HAP-1 (cell line): Measurements from ENCODE around the gene GPD1L.
"Not testable (repeated sequence)": the region's sequence is repeated elsewhere in the genome, so short reads cannot be mapped to it uniquely, and the experiment has no call there.

Source experiments
- DNase-seq, 2 experiments: peaks; one replicate each; pipeline ENCODE4 v3.0.0-alpha.2; 2016 to 2020; ENCODE audit warnings: low spot score in 2 of 2
- H3K27me3 ChIP-seq: fragments of 250-450 bp; sonication (Bioruptor Pico); 2 replicates; pipeline ENCODE4 v1.5.1; 2020; ENCODE audit warnings: low read depth, mild to moderate bottlenecking, moderate library complexity
- H3K36me3 ChIP-seq: fragments of 250-450 bp; sonication (Bioruptor Pico); replicated peaks from 2 replicates; pipeline ENCODE4 v1.5.1; 2020; ENCODE audit warnings: mild to moderate bottlenecking
- H3K4me1 ChIP-seq: fragments of 250-450 bp; sonication (Bioruptor Pico); 2 replicates; pipeline ENCODE4 v1.5.1; 2020; ENCODE audit warnings: mild to moderate bottlenecking
- H3K4me3 ChIP-seq: fragments of 250-450 bp; sonication (Bioruptor Pico); 2 replicates; pipeline ENCODE4 v1.5.1; 2020; ENCODE audit warnings: mild to moderate bottlenecking, moderate library complexity
- H3K9me3 ChIP-seq: fragments of 250-450 bp; sonication (Bioruptor Pico); 2 replicates; pipeline ENCODE4 v1.5.1; 2020; ENCODE audit warnings: mild to moderate bottlenecking, moderate library complexity
- in situ Hi-C: fragments of 300-500 bp; cut with MboI; formaldehyde crosslinking; loops from 3 replicates; pipeline ENCODE4 v1.14.3; 2020; ENCODE audit warnings: low sequenced_read_pairs, inconsistent platforms, mixed read lengths

Gene GPD1L

DNA sequence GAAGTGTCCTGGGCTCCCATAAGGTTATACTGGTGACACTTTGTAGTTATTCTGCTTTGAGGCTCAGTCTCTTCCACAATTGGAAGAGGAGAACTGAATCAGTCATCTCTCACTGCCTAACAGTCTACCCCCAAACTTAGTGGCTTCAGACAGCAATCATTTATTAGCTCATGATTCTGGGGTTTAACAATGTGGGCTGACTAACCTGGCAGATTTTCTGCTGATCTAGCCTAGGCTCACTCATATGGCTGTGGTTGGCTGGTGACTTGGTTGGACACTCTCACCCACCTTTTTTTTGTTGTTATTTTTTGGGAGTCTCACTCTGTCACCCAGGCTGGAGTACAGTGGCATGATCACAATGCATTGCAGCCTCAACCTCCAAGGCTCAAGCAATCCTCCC is 7.1 kb downstream of the GPD1L start:
- no peak for DNase-seq
- no peaks in the 10 kb centered on the region for H3K9me3 ChIP-seq
- no peaks in the 10 kb centered on the region for H3K27me3 ChIP-seq
- in situ Hi-C loops = no loop called here
- no peaks in the 10 kb centered on the region for H3K4me1 ChIP-seq
- no peaks in the 10 kb centered on the region for H3K36me3 ChIP-seq
- no peak overlapping the region for H3K4me3 ChIP-seq

DNA sequence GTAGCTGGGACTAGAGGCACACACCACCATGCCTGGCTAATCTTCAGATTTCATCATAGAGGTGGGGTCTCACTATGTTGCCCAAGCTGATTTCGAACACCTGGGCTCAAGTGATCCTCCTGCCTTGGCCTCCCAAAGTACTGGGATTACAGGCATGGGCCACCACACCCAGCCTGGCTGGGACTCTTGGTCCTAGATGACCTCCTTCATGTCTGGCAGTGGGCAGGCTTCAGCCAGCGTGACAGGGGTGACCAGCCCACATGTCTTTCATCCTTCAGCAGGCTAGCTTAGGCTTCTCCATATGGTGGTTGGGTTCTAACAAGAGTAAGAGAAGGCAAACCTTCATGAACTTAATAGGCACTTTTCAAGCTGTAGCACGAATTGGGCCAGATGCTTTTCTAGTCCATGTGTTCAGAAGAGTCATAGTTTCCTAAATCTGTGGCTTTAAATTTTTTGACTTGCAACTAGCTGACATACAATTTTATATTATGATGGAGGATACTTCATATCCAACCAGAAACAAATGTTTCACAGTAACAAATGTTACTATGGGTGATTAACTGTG is 7.6 kb downstream of the GPD1L start:
- Histone ChIP-seq H3K27me3 (no peaks in the 10 kb centered on the region), H3K36me3 (no peaks in the 10 kb centered on the region), H3K4me3 (no peak overlapping the region), H3K9me3 (no peaks in the 10 kb centered on the region), H3K4me1 (no peaks in the 10 kb centered on the region)
- in situ Hi-C loops = no loop called here
- DNase-seq = no peak

DNA sequence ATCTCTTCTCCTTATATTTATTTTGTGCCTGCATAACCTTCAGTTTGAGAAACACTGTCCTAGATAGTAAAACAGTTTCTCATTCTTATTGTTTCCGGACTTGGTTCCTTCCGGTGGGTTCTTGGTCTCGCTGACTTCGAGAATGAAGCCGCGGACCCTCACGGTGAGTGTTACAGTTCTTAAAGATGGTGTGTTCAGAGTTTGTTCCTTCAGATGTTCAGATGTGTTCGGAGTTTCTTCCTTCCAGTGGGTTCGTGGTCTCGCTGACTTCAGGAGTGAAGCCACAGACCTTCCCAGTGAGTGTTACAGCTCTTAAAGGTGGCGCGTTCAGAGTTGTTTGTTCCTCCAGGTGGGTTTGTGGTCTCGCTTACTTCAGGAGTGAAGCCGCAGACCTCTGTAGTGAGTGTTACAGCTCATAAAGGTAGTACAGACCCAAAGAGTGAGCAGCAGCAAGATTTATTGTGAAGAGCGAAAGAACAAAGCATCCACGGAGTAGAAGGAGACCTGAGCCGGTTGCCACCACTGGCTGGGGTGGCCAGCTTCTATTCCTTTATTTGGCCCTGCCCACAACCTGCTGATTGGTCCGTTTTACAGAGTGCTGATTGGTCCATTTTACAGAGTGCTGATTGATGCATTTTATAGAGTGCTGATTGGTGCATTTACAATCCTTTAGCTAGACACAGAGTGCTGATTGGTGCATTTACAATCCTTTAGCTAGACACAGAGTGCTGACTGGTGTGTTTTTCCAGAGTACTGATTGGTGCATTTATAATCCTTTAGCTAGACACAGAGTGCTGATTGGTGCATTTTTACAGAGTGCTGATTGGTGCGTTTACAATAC is 8.3 kb downstream of the GPD1L start:
- in situ Hi-C loops, H3K4me1 ChIP-seq, H3K4me3 ChIP-seq, H3K9me3 ChIP-seq, H3K36me3 ChIP-seq, H3K27me3 ChIP-seq, DNase-seq: not testable (repeated sequence)

DNA sequence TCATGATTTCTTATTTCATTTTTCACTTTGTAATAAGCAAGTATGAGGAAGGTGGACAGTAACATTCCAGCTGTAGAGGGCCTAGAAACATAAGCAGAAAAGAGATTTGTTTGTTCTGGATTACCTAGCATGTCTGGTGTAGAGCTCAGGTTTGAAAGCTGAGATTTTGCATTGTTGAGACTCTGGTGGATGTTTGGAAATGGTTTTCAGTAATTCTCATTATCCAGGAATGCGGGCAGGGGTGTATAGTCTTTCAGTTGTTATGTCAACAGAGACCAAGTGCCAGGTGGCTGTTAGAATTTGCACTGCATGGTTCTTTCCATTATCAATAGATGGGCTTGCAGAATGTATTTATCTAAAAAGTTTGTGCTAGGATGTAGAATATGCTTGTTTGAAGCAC is 10.9 kb downstream of the GPD1L start:
- DNase-seq = no peak
- in situ Hi-C loops = no loop called here

DNA sequence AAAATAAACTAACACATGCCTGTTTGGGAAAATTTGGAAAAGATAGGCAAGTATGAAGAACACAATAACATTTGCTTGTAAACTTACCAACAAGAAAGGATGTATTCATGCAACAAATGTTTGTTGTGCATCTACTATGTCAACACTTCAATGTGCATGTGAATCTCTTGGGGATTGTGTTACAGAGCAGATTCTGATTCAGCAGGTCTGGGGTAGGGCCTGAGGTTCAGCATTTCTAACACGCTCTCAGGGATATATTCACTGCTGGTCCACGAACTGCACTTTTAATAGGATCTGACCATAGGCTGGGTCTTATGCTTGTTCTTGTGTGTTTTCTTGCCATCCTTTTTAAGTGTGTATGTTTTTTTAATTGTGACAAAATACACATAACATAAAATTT is 11.8 kb downstream of the GPD1L start:
- in situ Hi-C loops = no loop called here
- Histone ChIP-seq H3K36me3 (no peaks in the 10 kb centered on the region), H3K9me3 (no peaks in the 10 kb centered on the region), H3K27me3 (no peaks in the 10 kb centered on the region), H3K4me3 (no peak overlapping the region), H3K4me1 (no peaks in the 10 kb centered on the region)
- no peak for DNase-seq

More for the DNA sequence above, 10.9 kb downstream of the GPD1L start:
- Histone ChIP-seq H3K27me3 (no peaks in the 10 kb centered on the region), H3K4me1 (no peaks in the 10 kb centered on the region), H3K4me3 (no peak overlapping the region), H3K9me3 (no peaks in the 10 kb centered on the region), H3K36me3 (no peaks in the 10 kb centered on the region)

DNA sequence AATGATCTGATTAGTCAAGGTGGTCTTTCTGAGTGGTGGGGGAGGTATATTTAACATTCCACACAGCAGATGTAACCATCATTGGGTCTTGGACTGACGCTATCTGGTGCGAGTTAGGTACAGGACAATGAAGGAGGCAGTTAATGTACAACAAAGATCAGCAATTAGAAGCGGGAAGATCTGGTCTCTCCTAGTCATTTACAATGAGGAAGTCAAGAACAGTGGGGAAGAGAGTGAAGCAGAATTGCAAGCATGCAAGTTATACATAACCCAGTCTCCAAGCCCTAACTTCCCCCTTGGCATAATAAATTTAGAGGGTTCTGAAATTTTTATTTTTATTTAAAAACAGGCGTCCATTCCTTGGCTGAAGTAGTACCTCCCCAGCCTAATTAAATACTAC is 14.1 kb downstream of the GPD1L start:
- no peaks in the 10 kb centered on the region for H3K36me3 ChIP-seq
- no peaks in the 10 kb centered on the region for H3K27me3 ChIP-seq
- in situ Hi-C loops = no loop called here
- H3K4me1 ChIP-seq = no peaks in the 10 kb centered on the region
- H3K4me3 ChIP-seq = no peak overlapping the region
- DNase-seq = no peak
- H3K9me3 ChIP-seq = no peaks in the 10 kb centered on the region

DNA sequence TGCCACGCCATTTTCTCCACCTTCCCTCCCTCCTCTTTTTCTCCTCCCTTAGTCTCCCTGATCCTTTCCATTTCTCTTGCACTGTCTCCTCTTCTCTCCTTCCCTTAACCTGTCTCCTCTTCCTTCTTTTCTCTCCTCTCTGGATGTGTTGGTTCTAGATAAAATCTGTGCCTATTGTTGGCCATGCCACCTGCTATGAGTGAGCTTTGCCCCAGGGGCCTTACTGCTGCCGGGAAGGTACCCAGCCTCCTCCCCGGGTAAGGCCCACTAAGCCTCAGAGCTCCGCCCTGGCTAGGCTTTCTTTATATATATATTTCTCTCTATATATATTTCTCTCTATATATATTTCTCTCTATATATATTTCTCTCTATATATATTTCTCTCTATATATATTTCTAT is 14.7 kb downstream of the GPD1L start:
- no peaks in the 10 kb centered on the region for H3K27me3 ChIP-seq
- no peaks in the 10 kb centered on the region for H3K4me1 ChIP-seq
- no peak for DNase-seq
- H3K36me3 ChIP-seq = no peaks in the 10 kb centered on the region
- in situ Hi-C loops = no loop called here
- H3K4me3 ChIP-seq = no peak overlapping the region
- no peaks in the 10 kb centered on the region for H3K9me3 ChIP-seq

DNA sequence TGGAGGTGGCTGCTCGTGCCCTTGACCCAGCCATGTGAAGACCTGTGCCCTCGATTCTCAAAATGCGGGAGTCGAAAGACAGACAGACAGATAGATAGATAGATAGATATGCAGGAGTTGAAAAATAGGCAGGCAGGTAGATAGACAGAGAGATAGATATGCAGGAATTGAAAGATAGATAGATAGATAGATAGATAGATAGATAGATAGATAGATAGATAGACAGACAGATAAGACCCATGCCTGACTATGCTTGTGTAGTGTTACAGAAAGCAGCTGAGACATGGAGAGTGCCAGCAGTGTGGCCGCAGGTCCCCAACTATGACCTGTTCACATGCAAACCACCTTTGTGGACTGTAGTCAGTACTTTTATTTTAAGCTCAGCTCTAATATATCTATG is 17.2 kb downstream of the GPD1L start:
- in situ Hi-C loops = no loop called here
- no peak for DNase-seq
- Histone ChIP-seq H3K4me1 (no peaks in the 10 kb centered on the region), H3K36me3 (no peaks in the 10 kb centered on the region), H3K27me3 (no peaks in the 10 kb centered on the region), H3K4me3 (no peak overlapping the region), H3K9me3 (no peaks in the 10 kb centered on the region)

DNA sequence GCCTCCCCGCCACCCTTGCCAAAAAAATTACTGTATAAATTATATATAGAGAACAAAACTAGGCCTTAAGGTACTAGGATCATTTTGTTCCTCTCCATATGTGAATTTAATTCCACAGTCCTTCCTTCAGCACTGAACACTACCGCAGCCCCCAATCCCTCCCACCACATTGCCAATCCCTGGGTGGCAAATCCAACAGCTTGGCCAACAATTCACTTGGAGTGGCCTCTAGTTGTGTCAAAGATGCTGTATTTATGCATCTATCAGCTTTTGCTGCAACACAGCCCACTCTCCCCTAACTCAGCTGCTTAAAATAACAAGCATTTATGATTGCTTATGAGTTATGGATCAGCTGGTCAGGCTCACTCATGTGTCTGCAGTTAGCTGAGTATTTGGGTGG is 18.6 kb downstream of the GPD1L start:
- no peaks in the 10 kb centered on the region for H3K36me3 ChIP-seq
- no peaks in the 10 kb centered on the region for H3K4me1 ChIP-seq
- DNase-seq = no peak
- in situ Hi-C loops = loop anchor here (25.0 kb wide), 1 partner anchor 513 kb away; no protein-coding TSS in a partner anchor
- no peaks in the 10 kb centered on the region for H3K27me3 ChIP-seq
- no peaks in the 10 kb centered on the region for H3K9me3 ChIP-seq
- H3K4me3 ChIP-seq = no peak overlapping the region

DNA sequence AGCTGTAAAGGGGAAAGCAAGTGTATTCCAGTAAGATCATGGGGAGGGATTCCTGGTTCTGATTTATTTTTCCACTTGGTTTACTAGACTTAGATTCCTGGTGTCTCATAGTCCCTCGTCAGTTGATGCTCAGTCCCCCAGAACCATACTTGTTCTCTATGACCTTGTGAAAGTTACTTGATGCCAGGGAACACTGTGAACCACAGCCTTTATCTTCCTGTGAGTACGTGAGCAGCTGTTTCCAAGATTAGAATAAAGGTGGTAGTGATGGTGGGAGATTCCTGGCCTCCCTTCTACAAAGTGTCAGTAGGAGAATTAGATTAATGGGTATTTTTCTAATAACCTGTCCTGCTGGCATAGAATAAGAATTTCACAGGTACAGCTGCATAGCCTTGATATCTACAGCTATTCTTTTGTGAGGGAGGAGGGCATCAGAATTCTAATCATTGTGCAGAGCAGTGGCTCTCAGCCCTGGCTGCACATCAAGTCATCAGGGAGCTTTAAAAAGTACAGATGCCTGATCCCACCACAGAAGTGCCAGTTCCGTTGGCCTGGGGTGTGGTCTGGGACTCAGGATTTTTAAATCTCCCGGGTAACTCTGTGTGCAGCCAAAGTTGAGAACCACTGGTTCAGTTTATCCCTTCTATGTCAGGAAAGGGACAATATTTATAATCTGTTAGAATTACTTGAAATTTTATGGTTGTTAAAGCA is 20.0 kb downstream of the GPD1L start:
- Histone ChIP-seq H3K36me3 (no peaks in the 10 kb centered on the region), H3K4me1 (no peaks in the 10 kb centered on the region), H3K9me3 (no peaks in the 10 kb centered on the region), H3K4me3 (no peak overlapping the region), H3K27me3 (no peaks in the 10 kb centered on the region)
- in situ Hi-C loops = loop anchor here (25.0 kb wide), 1 partner anchor 514 kb away; no protein-coding TSS in a partner anchor
- no peak for DNase-seq

DNA sequence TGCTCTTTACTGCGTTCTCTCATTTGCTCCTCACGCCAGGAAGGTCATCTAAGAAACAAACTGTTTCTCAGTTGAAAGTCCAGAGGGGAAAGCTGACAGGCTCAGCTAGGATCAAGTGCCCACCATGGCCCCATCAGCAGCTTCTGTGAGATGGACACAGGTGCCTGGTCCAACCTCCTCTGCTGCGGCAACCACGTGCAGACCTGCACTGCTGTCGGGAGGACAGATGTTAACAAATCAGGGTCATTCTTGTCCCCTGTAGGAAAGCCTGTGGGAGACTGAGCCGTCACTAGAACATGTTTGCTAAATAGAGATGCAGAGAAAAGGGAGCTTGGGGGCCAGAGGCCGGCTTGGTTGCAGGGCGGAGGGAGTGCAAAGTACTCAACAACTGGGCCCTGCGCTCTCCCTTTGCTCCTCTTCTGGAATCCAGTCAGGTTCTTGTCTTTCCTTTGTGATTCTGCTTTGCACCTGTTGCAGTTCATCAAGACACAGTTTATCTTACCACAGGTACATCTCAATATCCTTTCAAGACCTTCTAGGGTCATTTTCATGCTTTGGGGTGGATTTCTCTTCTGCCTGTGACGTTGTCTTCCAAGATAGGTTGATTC is 20.9 kb downstream of the GPD1L start:
- Histone ChIP-seq H3K9me3 (no peaks in the 10 kb centered on the region), H3K36me3 (no peaks in the 10 kb centered on the region), H3K4me3 (no peak overlapping the region), H3K27me3 (no peaks in the 10 kb centered on the region), H3K4me1 (no peaks in the 10 kb centered on the region)
- DNase-seq = no peak
- in situ Hi-C loops = loop anchor here (25.0 kb wide), 1 partner anchor 515 kb away; no protein-coding TSS in a partner anchor

DNA sequence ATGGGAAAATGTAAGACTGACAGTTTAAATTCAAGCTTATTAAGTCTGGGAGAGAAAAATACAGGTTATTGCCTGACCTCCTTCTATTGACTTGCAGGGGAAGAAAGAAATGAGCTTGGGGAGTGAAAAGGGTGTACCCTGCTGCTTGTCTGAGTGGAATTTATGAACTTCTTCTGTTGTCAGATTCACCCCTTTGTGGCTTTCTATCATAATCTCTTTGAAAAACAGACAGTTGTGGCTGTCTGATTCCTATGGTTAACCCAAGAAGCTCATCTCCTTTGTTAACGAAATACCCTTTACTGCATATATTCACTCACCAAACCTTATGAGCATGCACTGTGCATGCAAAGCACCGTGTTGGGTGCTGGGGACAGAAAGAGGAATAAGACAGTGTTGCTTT is 22.5 kb downstream of the GPD1L start:
- DNase-seq = no peak
- Histone ChIP-seq H3K36me3 (no peaks in the 10 kb centered on the region), H3K4me3 (no peak overlapping the region), H3K4me1 (no peaks in the 10 kb centered on the region), H3K9me3 (no peaks in the 10 kb centered on the region), H3K27me3 (no peaks in the 10 kb centered on the region)
- in situ Hi-C loops = loop anchor here (25.0 kb wide), 1 partner anchor 517 kb away; no protein-coding TSS in a partner anchor

DNA sequence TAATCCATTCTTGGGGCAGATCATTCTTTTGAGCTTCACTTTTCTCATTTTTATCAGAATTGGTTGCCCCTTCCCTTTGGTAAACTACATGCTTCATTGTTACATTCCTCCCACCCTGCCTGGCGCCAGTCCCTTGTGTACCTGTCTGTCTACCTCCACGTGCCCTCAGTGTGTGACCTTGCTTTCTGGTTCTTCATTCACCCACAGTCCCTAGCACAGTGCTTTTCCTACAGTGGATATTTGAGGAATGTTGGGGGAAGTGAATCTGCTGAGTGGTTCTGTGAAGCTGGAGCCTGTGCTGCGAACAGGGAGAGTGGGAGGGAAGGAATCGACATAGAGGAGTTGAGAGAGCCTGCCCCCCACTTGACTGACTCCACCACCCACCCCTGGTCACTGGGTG is 23.4 kb downstream of the GPD1L start:
- Histone ChIP-seq H3K27me3 (no peaks in the 10 kb centered on the region), H3K36me3 (no peaks in the 10 kb centered on the region), H3K9me3 (0 out of 2 replicates have a peak, but pooled peaks cover 2% of the 10 kb centered on the region), H3K4me1 (no peaks in the 10 kb centered on the region), H3K4me3 (no peak overlapping the region)
- in situ Hi-C loops = loop anchor here (10.0 to 25.0 kb wide), 2 partner anchors 105 to 518 kb away; no protein-coding TSS in a partner anchor
- no peak for DNase-seq
